Measurements from ENCODE around the gene ATXN7.

Gene ATXN7

GRCh38 chr3:63980019-63980418, 116.4 kb downstream of the ATXN7 start:
- no peak overlapping the region for H3K27ac ChIP-seq (ENCODE audit: low read length)
- H3K9me3 ChIP-seq (ENCODE audit: insufficient read depth, low read depth, low read length): no peaks in the 10 kb centered on the region
- peaks cover 42% of the 10 kb centered on the region for H3K36me3 ChIP-seq (ENCODE audit: insufficient read depth, low read depth, low read length)
- no peaks in the 10 kb centered on the region for H3K27me3 ChIP-seq (ENCODE audit: insufficient read depth, low read length)
- H3K9ac ChIP-seq (ENCODE audit: low read depth, low read length): no peak overlapping the region
- H3K4me3 ChIP-seq (ENCODE audit: low read length): no peak overlapping the region
- H3K4me1 ChIP-seq (ENCODE audit: insufficient read depth, low read length): no peaks in the 10 kb centered on the region

DNA sequence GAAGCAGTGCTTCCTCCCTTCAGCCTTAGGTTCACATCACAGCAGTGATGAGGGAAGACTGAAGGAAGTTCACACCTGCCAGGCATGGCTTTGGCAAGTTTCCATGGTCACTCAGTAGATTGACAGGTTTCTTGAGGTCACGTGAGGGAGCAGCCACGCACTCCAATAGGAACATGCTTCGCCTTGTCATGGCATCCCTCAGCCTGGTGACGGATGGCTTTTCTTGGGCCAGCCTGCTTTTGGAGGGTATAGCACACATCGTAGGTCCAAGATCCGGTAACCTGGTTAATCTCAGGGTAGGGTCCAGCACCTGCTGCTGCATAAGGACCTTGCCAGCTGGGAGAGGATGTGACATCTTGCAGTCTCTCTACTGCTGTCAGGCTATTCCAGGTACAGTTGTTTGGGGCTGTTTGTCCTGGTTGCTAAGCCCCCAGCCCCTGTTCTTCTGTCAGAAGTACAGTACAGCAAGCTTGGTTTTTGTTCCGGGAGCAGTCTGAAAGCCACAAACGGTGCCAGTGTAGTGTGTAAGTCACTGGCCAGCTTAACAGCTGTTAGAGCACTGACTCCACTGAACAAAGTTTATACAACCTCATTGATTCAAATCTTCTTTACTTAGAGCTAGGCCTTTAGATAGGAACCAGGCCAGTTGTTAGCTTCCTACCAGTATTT, 117.3 kb downstream of the ATXN7 start:
- peaks cover 44% of the 10 kb centered on the region for H3K36me3 ChIP-seq (ENCODE audit: insufficient read depth, low read depth, low read length)
- H3K9me3 ChIP-seq (ENCODE audit: insufficient read depth, low read depth, low read length): no peaks in the 10 kb centered on the region
- no peak overlapping the region for H3K4me3 ChIP-seq (ENCODE audit: low read length)
- H3K4me1 ChIP-seq (ENCODE audit: insufficient read depth, low read length): no peaks in the 10 kb centered on the region
- H3K27ac ChIP-seq (ENCODE audit: low read length): no peak overlapping the region
- H3K27me3 ChIP-seq (ENCODE audit: insufficient read depth, low read length): no peaks in the 10 kb centered on the region
- H3K9ac ChIP-seq (ENCODE audit: low read depth, low read length): no peak overlapping the region

DNA sequence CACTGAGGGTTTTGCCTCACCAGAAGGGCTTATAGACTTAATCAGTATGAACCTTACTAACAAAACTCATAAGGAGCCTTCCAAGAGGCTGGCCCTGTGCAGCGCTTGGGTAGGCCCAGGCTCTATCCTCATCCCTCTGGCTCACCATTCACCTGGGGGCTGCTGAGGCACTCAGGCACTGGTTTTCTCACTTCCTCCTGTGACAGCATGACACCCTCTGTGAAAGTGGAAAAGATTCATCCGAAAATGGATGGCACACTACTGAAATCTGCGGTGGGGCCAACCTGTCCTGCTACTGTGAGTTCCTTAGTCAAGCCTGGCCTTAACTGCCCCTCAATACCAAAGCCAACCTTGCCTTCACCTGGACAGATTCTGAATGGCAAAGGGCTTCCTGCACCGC, 118.3 kb downstream of the ATXN7 start:
- no peak overlapping the region for H3K9ac ChIP-seq (ENCODE audit: low read depth, low read length)
- H3K9me3 ChIP-seq (ENCODE audit: insufficient read depth, low read depth, low read length): no peaks in the 10 kb centered on the region
- H3K4me3 ChIP-seq (ENCODE audit: low read length): no peak overlapping the region
- H3K36me3 ChIP-seq (ENCODE audit: insufficient read depth, low read depth, low read length): peaks cover 48% of the 10 kb centered on the region
- no peak overlapping the region for H3K27ac ChIP-seq (ENCODE audit: low read length)
- no peaks in the 10 kb centered on the region for H3K4me1 ChIP-seq (ENCODE audit: insufficient read depth, low read length)
- H3K27me3 ChIP-seq (ENCODE audit: insufficient read depth, low read length): no peaks in the 10 kb centered on the region

- Histone ChIP-seq H3K36me3 (ENCODE audit: insufficient read depth, low read depth, low read length) (peaks cover 63% of the 10 kb centered on the region), H3K27ac (ENCODE audit: low read length) (no peak overlapping the region), H3K27me3 (ENCODE audit: insufficient read depth, low read length) (no peaks in the 10 kb centered on the region), H3K4me3 (ENCODE audit: low read length) (no peak overlapping the region), H3K4me1 (ENCODE audit: insufficient read depth, low read length) (no peaks in the 10 kb centered on the region), H3K9ac (ENCODE audit: low read depth, low read length) (no peak overlapping the region), H3K9me3 (ENCODE audit: insufficient read depth, low read depth, low read length) (no peaks in the 10 kb centered on the region)
Measured at GRCh38 chr3:63984391-63984790, 120.7 kb downstream of the ATXN7 start.

GRCh38 chr3:63986146-63986545, 122.5 kb downstream of the ATXN7 start:
- Histone ChIP-seq H3K36me3 (ENCODE audit: insufficient read depth, low read depth, low read length) (peaks cover 65% of the 10 kb centered on the region), H3K9ac (ENCODE audit: low read depth, low read length) (no peak overlapping the region), H3K27ac (ENCODE audit: low read length) (no peak overlapping the region), H3K27me3 (ENCODE audit: insufficient read depth, low read length) (no peaks in the 10 kb centered on the region), H3K9me3 (ENCODE audit: insufficient read depth, low read depth, low read length) (no peaks in the 10 kb centered on the region), H3K4me1 (ENCODE audit: insufficient read depth, low read length) (no peaks in the 10 kb centered on the region), H3K4me3 (ENCODE audit: low read length) (no peak overlapping the region)

DNA sequence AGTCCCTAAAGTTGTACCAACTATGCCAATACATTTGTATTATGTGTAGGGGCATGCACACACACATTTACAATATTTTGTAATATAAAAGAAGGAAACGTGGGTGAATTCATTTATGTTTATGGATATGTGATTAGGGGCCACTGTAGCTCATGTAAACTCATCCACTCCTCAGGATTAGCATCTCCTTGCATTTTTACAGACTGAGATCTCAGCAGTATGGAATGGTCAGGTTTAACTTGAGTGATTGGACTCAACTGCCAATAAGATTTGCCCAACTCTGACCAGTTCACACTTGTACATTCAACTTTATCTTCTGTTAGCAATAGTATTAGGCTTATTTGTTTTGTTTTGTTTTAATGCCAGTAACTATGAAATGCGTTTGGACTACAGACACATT, 123.2 kb downstream of the ATXN7 start:
- no peaks in the 10 kb centered on the region for H3K4me1 ChIP-seq (ENCODE audit: insufficient read depth, low read length)
- no peak overlapping the region for H3K9ac ChIP-seq (ENCODE audit: low read depth, low read length)
- no peak overlapping the region for H3K27ac ChIP-seq (ENCODE audit: low read length)
- H3K9me3 ChIP-seq (ENCODE audit: insufficient read depth, low read depth, low read length): no peaks in the 10 kb centered on the region
- H3K4me3 ChIP-seq (ENCODE audit: low read length): no peak overlapping the region
- no peaks in the 10 kb centered on the region for H3K27me3 ChIP-seq (ENCODE audit: insufficient read depth, low read length)
- H3K36me3 ChIP-seq (ENCODE audit: insufficient read depth, low read depth, low read length): peaks cover 65% of the 10 kb centered on the region

GRCh38 chr3:63988943-63989342, 125.3 kb downstream of the ATXN7 start:
- Histone ChIP-seq H3K27me3 (ENCODE audit: insufficient read depth, low read length) (no peaks in the 10 kb centered on the region), H3K9me3 (ENCODE audit: insufficient read depth, low read depth, low read length) (no peaks in the 10 kb centered on the region), H3K27ac (ENCODE audit: low read length) (no peak overlapping the region), H3K9ac (ENCODE audit: low read depth, low read length) (no peak overlapping the region), H3K4me3 (ENCODE audit: low read length) (no peak overlapping the region), H3K4me1 (ENCODE audit: insufficient read depth, low read length) (no peaks in the 10 kb centered on the region), H3K36me3 (ENCODE audit: insufficient read depth, low read depth, low read length) (peaks cover 68% of the 10 kb centered on the region)

GRCh38 chr3:63990204-63990603, 126.5 kb downstream of the ATXN7 start:
- Histone ChIP-seq H3K9me3 (ENCODE audit: insufficient read depth, low read depth, low read length) (no peaks in the 10 kb centered on the region), H3K4me1 (ENCODE audit: insufficient read depth, low read length) (no peaks in the 10 kb centered on the region), H3K4me3 (ENCODE audit: low read length) (no peak overlapping the region), H3K9ac (ENCODE audit: low read depth, low read length) (no peak overlapping the region), H3K36me3 (ENCODE audit: insufficient read depth, low read depth, low read length) (peaks cover 67% of the 10 kb centered on the region), H3K27me3 (ENCODE audit: insufficient read depth, low read length) (no peaks in the 10 kb centered on the region), H3K27ac (ENCODE audit: low read length) (no peak overlapping the region)

DNA sequence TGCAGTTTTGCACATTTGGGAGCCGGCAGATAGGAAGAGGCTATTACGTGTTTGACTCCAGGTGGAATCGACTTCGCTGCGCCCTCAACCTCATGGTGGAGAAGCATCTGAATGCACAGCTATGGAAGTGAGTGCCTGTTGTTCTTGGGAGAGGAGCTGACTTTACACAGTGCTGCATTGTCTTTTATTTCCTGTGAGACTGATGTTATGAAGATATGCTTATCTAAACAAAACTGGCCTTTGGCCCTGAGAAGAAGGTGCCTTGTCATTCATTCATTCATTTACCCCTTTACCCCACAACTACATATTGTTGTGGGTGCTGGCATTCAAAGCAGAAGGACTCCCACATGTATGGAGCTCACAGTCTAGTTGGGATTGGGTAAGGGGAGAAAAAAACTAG, 127.1 kb downstream of the ATXN7 start:
- H3K27me3 ChIP-seq (ENCODE audit: insufficient read depth, low read length): no peaks in the 10 kb centered on the region
- no peaks in the 10 kb centered on the region for H3K4me1 ChIP-seq (ENCODE audit: insufficient read depth, low read length)
- H3K9ac ChIP-seq (ENCODE audit: low read depth, low read length): no peak overlapping the region
- H3K36me3 ChIP-seq (ENCODE audit: insufficient read depth, low read depth, low read length): peaks cover 72% of the 10 kb centered on the region
- no peak overlapping the region for H3K4me3 ChIP-seq (ENCODE audit: low read length)
- no peaks in the 10 kb centered on the region for H3K9me3 ChIP-seq (ENCODE audit: insufficient read depth, low read depth, low read length)
- no peak overlapping the region for H3K27ac ChIP-seq (ENCODE audit: low read length)

- H3K9ac ChIP-seq (ENCODE audit: low read depth, low read length): no peak overlapping the region
- no peak overlapping the region for H3K4me3 ChIP-seq (ENCODE audit: low read length)
- no peaks in the 10 kb centered on the region for H3K4me1 ChIP-seq (ENCODE audit: insufficient read depth, low read length)
- peaks cover 76% of the 10 kb centered on the region for H3K36me3 ChIP-seq (ENCODE audit: insufficient read depth, low read depth, low read length)
- no peaks in the 10 kb centered on the region for H3K9me3 ChIP-seq (ENCODE audit: insufficient read depth, low read depth, low read length)
- no peaks in the 10 kb centered on the region for H3K27me3 ChIP-seq (ENCODE audit: insufficient read depth, low read length)
- H3K27ac ChIP-seq (ENCODE audit: low read length): no peak overlapping the region
Measured at GRCh38 chr3:63991666-63992065, 128.0 kb downstream of the ATXN7 start.

GRCh38 chr3:63992516-63993209, 129.0 kb downstream of the ATXN7 start:
- no peaks in the 10 kb centered on the region for H3K27me3 ChIP-seq (ENCODE audit: insufficient read depth, low read length)
- no peak overlapping the region for H3K9ac ChIP-seq (ENCODE audit: low read depth, low read length)
- H3K4me3 ChIP-seq (ENCODE audit: low read length): no peak overlapping the region
- no peaks in the 10 kb centered on the region for H3K4me1 ChIP-seq (ENCODE audit: insufficient read depth, low read length)
- H3K9me3 ChIP-seq (ENCODE audit: insufficient read depth, low read depth, low read length): no peaks in the 10 kb centered on the region
- no peak overlapping the region for H3K27ac ChIP-seq (ENCODE audit: low read length)
- H3K36me3 ChIP-seq (ENCODE audit: insufficient read depth, low read depth, low read length): peaks cover 86% of the 10 kb centered on the region

DNA sequence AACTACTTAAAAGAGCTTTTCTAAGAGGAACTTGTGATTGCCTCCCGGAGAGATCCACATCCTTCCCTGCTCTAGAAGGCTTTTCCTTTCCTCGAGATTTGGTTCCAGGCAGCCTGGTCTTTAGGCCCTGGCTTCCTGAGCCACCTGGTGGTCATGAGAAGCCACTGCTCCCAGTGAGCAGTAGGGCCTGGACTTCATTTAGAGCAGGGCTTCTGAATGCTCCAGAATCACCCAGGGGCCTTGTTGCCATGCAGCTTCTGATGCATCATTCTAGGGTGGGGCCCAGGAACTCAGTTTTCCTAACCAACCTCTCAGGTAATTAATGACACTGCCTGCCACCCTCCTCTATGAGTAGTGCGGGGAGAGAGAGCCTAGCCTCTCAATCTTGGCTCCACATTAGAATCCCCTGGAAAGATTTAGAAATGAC, 130.0 kb downstream of the ATXN7 start:
- H3K27me3 ChIP-seq (ENCODE audit: insufficient read depth, low read length): no peaks in the 10 kb centered on the region
- H3K4me3 ChIP-seq (ENCODE audit: low read length): no peak overlapping the region
- no peak overlapping the region for H3K27ac ChIP-seq (ENCODE audit: low read length)
- H3K4me1 ChIP-seq (ENCODE audit: insufficient read depth, low read length): no peaks in the 10 kb centered on the region
- H3K9ac ChIP-seq (ENCODE audit: low read depth, low read length): no peak overlapping the region
- peaks cover 81% of the 10 kb centered on the region for H3K36me3 ChIP-seq (ENCODE audit: insufficient read depth, low read depth, low read length)
- H3K9me3 ChIP-seq (ENCODE audit: insufficient read depth, low read depth, low read length): no peaks in the 10 kb centered on the region

Measured in iPS-20b (cell line).